GM11168 (cell line): Measurements from ENCODE around the gene CDKN2A.

Experiments used
- in situ Hi-C: fragments of 300-500 bp; cut with MboI; formaldehyde crosslinking; loops from one replicate; pipeline ENCODE4 v1.12.0; 2022; ENCODE audit warnings: low sequenced_read_pairs; ENCODE audit not compliant: unreplicated experiment

Gene CDKN2A

GRCh38 chr9:21993893-21994555 lies at the start of gene CDKN2A:
CDKN2A (minus strand) TSS chr9:21994392.
- in situ Hi-C loops: no loop called here

DNA sequence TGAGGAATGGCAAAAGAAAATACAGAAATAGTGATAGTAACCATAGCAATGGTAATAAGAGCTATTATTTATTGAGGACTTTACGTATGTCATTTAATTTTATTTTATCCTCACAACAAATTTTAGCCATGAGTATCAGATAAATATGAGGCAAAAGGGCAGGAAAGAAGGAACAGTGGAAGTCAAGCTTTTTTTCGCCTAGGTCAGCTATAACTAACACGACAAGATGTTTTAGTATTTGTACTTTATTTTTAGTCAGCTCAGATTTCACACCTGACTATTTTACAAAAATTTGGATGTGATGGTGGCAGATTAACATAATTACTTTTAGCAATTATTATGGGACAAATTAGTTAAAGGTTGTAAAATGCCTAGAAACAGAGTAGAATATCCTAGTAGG lies 49.7 kb upstream of the CDKN2A start:
- in situ Hi-C loops: no loop called here

DNA sequence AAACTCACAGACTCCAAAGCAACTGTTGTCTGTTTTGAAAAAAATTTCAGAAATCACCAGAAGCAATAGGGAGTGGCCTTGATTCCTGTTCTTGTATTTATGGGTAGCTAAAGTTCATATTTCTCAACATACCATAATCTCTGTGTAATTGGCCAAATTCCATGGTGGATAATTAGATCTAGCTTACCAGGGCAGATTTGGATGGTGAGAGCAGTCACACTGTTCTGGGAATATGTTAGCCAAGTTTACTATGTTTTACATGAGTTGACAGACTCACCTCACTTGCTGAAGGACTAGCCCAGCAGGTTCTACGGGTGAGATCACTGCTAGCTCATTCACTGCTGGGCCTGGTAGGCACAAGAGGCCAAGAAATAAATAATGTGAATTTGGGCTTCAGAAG lies 47.6 kb upstream of the CDKN2A start:
- in situ Hi-C loops: no loop called here

DNA sequence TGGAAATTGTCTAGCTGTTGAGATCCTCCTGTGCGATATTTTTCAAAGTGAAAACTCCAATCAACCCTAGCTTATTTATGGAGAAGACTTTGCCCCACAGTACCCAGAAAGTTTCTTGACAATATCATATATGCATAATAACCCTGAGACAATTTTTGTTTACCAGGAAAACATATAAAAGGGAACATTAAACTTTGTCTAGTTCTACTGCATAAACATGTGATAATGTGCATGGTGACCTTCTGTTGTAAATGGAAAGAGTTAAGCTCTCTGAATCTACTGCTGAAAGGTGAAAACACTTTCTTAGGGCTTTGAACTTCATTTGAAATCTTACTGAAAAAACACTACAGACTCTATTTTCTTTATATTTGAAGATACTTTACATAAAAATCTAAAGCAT lies 47.2 kb upstream of the CDKN2A start:
- in situ Hi-C loops: no loop called here

DNA sequence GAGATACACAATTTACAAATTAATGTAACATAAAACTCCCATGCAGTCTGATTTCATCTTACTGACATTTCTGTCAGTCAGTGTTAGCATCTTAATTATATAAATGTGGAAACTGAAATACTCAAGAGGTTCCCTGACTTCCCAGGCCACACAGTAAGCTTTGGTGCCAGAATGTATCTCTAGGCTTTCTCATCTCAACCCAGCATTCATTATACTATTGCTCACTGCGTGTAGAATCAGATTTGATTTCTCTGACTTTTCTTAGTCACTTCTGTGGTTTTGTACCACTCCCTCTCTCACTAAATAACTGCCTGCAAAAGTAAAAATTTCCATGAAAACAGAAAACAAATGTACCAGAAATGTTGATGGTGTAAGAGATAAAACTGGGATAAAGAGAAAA lies 46.6 kb upstream of the CDKN2A start:
- in situ Hi-C loops: no loop called here

- in situ Hi-C loops: loop anchor here (10.0 kb wide), 1 partner anchor 74 kb away; no protein-coding TSS in a partner anchor
Measured at GRCh38 chr9:22039258-22039657, 45.1 kb upstream of the CDKN2A start.

DNA sequence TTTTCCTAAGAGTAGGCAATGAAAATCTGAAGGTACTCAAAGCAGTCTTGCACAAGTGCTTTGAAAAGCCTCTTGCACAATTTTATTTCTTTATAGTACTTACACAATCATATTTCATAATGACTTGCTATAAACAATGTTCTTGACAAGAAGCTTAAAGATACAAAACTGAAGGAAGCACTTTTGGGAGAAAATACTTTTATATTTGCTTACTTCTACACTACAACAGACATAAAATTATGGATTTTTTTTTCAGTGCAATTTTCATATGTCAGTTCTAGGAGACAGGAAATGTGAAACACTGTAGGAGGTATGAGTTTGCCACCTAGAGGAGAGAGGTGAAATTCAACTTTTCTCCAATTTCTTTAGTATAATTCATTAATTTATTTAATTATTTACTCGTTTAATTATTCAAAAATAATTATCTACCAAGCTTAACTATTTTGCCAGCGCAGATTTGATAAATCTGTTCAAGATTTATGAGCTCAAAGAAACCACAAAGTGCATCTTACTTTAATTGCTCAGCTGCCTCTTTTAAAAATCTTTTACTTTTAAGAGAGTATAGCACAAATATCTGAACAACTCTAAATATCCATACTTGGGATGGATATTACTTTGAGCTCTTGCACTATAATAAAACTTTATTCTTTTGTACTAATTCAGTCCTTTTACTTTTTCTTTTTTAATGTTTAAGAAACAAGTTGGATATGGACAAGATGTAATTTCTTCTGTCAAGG lies 43.9 kb upstream of the CDKN2A start:
- in situ Hi-C loops: loop anchor here (10.0 kb wide), 1 partner anchor 73 kb away; no protein-coding TSS in a partner anchor

GRCh38 chr9:22036866-22037626 lies 42.9 kb upstream of the CDKN2A start:
- in situ Hi-C loops: loop anchor here (10.0 kb wide), 1 partner anchor 72 kb away; no protein-coding TSS in a partner anchor

GRCh38 chr9:22035591-22036011 lies 41.4 kb upstream of the CDKN2A start:
- in situ Hi-C loops: loop anchor here (10.0 kb wide), 1 partner anchor 71 kb away; no protein-coding TSS in a partner anchor

GRCh38 chr9:22033012-22033630 lies 38.9 kb upstream of the CDKN2A start:
- in situ Hi-C loops: loop anchor here (10.0 kb wide), 1 partner anchor 68 kb away; no protein-coding TSS in a partner anchor

- in situ Hi-C loops: loop anchor here (10.0 kb wide), 1 partner anchor 67 kb away; no protein-coding TSS in a partner anchor
Measured at GRCh38 chr9:22031655-22032411, 37.6 kb upstream of the CDKN2A start.

DNA sequence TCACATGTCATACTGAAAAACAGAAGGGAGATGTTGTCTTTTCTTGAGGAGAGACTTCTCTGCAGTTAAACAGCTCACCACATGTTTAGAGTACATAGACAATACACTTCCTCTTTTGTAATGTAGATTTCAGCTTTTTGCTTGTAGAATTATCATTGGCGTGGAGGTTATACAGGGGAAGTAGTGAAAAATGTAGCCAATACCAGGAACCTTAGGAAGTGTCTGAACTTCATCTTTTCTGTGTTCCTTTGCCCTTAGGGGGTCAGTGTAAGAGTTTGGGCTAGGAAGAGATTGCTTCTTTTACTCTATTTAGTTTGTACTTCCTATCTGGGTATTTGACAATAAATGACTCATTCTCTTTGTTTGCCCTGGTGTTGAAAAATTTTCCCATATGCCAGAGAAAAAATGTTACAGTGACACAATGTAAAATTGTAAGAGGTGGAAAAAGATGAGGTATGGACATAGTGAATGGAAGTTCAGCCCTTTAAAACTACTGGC lies 36.0 kb upstream of the CDKN2A start:
- in situ Hi-C loops: loop anchor here (10.0 kb wide), 1 partner anchor 65 kb away; no protein-coding TSS in a partner anchor

DNA sequence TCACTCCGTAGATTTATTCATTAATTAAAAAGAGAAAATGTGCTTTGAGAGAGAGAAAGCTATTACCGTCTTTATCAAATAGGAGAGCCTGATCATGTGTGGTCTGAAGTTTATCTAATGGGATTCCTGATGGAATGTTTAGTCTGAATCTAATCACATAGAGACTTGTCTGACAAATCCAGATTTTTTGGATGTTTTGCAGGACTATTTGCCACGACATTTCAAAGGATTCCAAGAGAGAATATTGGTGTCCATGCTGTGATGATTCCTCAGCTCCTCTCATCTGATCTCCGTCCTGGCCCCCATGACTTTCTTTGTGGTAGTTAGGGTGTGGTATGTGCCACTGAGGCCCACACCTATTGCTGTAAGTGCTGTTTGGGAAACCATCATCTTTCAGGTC lies 35.0 kb upstream of the CDKN2A start:
- in situ Hi-C loops: no loop called here

GRCh38 chr9:22028394-22028793 lies 34.2 kb upstream of the CDKN2A start:
- in situ Hi-C loops: no loop called here

GRCh38 chr9:22026696-22027095 lies 32.5 kb upstream of the CDKN2A start:
- in situ Hi-C loops: no loop called here

- in situ Hi-C loops: loop anchor here (25.0 kb wide), 1 partner anchor 210 kb away; the partner anchor contains the start of gene MTAP
Measured at GRCh38 chr9:22022396-22022795, 28.2 kb upstream of the CDKN2A start.

DNA sequence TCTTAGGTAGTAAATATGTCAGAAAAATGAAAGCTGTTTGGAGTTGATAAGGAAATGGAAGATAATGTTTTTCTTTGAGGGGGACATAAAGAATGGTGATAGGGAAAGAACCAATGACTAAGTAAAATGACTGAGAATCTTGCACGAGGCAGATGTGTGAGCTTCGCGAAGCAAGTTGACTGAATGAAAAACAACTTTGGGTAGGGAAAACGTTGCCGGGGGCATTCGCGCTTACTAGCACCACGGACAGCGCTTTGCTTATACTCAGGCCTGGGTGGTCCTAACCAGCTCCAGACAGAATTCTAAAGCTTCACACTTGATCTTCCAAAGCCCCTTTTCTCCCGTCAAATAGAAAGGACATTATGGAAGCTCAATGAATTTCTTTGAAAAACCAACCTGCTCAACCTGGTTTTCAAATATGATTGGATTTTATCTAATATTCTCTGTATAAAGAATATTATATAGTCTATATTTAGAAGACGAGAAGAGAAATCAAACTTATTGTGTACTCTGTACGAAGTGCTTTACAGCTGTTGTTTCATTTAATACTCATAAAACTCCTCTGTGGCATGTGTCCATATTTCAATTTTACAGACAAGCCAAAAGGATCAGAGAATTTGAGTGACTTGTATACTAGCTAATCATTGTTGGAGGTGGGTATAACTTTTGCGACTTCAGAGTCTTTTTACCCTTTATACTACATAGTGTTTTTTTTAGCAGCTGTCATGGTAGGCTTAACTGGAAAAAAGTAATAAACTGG lies 16.9 kb upstream of the CDKN2A start:
- in situ Hi-C loops: loop anchor here (25.0 kb wide), 1 partner anchor 199 kb away; the partner anchor contains the start of gene MTAP

GRCh38 chr9:22009506-22009867 lies 15.3 kb upstream of the CDKN2A start:
- in situ Hi-C loops: loop anchor here (25.0 kb wide), 1 partner anchor 197 kb away; the partner anchor contains the start of gene MTAP
